ENCODE measurements around the gene TSC22D2.

DNA sequence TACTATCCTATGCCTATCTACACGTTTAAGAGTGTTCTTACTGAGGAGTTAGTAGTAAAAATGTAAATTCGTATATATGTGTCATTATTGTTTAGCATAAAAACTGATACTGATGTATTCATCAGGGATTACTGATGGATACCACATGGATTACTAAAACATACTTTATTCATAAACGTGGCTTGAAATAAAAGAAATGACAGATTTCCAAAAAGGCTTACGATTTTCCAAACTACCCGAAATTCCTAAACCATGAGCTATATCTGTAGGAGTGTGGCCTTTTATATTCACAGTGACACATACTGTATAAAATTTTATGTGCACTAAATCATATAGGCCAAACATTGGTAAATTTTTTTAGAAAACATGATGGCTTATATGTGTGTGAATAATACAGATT is 6.9 kb downstream of the TSC22D2 start:
- TF ChIP-seq SIN3A (IDR thresholded peaks at IDR 0.05; ENCODE audit: borderline replicate concordance, insufficient read depth, low read depth, low read length) = no peak
- TF ChIP-seq, protein P1, sequence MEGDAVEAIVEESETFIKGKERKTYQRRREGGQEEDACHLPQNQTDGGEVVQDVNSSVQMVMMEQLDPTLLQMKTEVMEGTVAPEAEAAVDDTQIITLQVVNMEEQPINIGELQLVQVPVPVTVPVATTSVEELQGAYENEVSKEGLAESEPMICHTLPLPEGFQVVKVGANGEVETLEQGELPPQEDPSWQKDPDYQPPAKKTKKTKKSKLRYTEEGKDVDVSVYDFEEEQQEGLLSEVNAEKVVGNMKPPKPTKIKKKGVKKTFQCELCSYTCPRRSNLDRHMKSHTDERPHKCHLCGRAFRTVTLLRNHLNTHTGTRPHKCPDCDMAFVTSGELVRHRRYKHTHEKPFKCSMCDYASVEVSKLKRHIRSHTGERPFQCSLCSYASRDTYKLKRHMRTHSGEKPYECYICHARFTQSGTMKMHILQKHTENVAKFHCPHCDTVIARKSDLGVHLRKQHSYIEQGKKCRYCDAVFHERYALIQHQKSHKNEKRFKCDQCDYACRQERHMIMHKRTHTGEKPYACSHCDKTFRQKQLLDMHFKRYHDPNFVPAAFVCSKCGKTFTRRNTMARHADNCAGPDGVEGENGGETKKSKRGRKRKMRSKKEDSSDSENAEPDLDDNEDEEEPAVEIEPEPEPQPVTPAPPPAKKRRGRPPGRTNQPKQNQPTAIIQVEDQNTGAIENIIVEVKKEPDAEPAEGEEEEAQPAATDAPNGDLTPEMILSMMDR (IDR thresholded peaks at IDR 0.05) = no peak
- TF ChIP-seq, protein P2, sequence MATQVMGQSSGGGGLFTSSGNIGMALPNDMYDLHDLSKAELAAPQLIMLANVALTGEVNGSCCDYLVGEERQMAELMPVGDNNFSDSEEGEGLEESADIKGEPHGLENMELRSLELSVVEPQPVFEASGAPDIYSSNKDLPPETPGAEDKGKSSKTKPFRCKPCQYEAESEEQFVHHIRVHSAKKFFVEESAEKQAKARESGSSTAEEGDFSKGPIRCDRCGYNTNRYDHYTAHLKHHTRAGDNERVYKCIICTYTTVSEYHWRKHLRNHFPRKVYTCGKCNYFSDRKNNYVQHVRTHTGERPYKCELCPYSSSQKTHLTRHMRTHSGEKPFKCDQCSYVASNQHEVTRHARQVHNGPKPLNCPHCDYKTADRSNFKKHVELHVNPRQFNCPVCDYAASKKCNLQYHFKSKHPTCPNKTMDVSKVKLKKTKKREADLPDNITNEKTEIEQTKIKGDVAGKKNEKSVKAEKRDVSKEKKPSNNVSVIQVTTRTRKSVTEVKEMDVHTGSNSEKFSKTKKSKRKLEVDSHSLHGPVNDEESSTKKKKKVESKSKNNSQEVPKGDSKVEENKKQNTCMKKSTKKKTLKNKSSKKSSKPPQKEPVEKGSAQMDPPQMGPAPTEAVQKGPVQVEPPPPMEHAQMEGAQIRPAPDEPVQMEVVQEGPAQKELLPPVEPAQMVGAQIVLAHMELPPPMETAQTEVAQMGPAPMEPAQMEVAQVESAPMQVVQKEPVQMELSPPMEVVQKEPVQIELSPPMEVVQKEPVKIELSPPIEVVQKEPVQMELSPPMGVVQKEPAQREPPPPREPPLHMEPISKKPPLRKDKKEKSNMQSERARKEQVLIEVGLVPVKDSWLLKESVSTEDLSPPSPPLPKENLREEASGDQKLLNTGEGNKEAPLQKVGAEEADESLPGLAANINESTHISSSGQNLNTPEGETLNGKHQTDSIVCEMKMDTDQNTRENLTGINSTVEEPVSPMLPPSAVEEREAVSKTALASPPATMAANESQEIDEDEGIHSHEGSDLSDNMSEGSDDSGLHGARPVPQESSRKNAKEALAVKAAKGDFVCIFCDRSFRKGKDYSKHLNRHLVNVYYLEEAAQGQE (IDR thresholded peaks at IDR 0.05; ENCODE audit: insufficient read depth in 1 of 2, low read depth in 2 of 2, low read length in 1 of 2) = no peak
